Keratinocyte (primary cell): ENCODE data around the gene RBMS3. TPM values are rescaled to one million over a fixed set of nuclear protein-coding genes. Genes with fewer than 3 reads are reported as not detected.

ENCODE experiments used
- DNase-seq: peaks from one replicate; pipeline ENCODE4 v3.0.0-alpha.2; 2011; ENCODE audit warnings: low read depth, missing footprints, low spot score
- FAIRE-seq: peaks from 2 replicates; lab custom pipeline; 2011; peaks lifted over from hg19 to GRCh38; lab: Jason Lieb, UNC
- H2AFZ ChIP-seq: 2 replicates; pipeline ENCODE4 v1.6.0; 2012; ENCODE audit warnings: low read length, control low read depth, inconsistent platforms; ENCODE audit not compliant: control insufficient read depth
- H3K27ac ChIP-seq: 2 replicates; pipeline ENCODE4 v1.5.1; 2011; ENCODE audit warnings: low read length; ENCODE audit not compliant: control insufficient read depth, insufficient read depth
- H3K27me3 ChIP-seq: 3 replicates; pipeline ENCODE4 v1.6.0; 2011; ENCODE audit warnings: low read length; ENCODE audit not compliant: control insufficient read depth, insufficient read depth; ENCODE audit errors: extremely low read depth
- H3K36me3 ChIP-seq, 2 experiments: 2 replicates in 1 of 2; 3 replicates in 1 of 2; pipeline ENCODE4 v1.5.1; 2011; ENCODE audit warnings: low read length in 2 of 2, mild to moderate bottlenecking in 1 of 2; ENCODE audit not compliant: control insufficient read depth in 2 of 2, insufficient read depth in 2 of 2; ENCODE audit errors: extremely low read depth in 1 of 2
- H3K4me1 ChIP-seq: 3 replicates; pipeline ENCODE4 v1.5.1; 2011; ENCODE audit warnings: low read length; ENCODE audit not compliant: control insufficient read depth, insufficient read depth; ENCODE audit errors: extremely low read depth
- H3K4me2 ChIP-seq: 3 replicates; pipeline ENCODE4 v1.6.0; 2011; ENCODE audit warnings: low read depth, low read length; ENCODE audit not compliant: control insufficient read depth, insufficient read depth; ENCODE audit errors: extremely low read depth
- H3K4me3 ChIP-seq, 3 experiments: fragments of 200-600 bp in 1 of 3; sonication (generic) in 1 of 3; 2 replicates in 2 of 3; 3 replicates in 1 of 3; pipeline ENCODE4 v1.5.1; 2011 to 2016; ENCODE audit warnings: low read length in 3 of 3, mild to moderate bottlenecking in 3 of 3, control low read depth in 2 of 3, inconsistent platforms in 1 of 3, low read depth in 1 of 3, mixed read lengths in 1 of 3, mixed run types in 1 of 3, moderate library complexity in 1 of 3; ENCODE audit not compliant: control insufficient read depth in 2 of 3, insufficient read depth in 2 of 3; ENCODE audit errors: extremely low read depth in 1 of 3
- H3K79me2 ChIP-seq: 2 replicates; pipeline ENCODE4 v1.6.0; 2012; ENCODE audit warnings: low read length; ENCODE audit not compliant: control insufficient read depth, insufficient read depth
- H3K9ac ChIP-seq: 3 replicates; pipeline ENCODE4 v1.6.0; 2011; ENCODE audit warnings: low read length; ENCODE audit not compliant: control insufficient read depth, insufficient read depth; ENCODE audit errors: extremely low read depth
- H3K9me1 ChIP-seq: 3 replicates; pipeline ENCODE4 v1.6.0; 2011; ENCODE audit warnings: low read length; ENCODE audit not compliant: control insufficient read depth, insufficient read depth; ENCODE audit errors: extremely low read depth
- H3K9me3 ChIP-seq: 2 replicates; pipeline ENCODE4 v1.5.1; 2012; ENCODE audit warnings: low read depth, low read length; ENCODE audit not compliant: control insufficient read depth
- H4K20me1 ChIP-seq: 3 replicates; pipeline ENCODE4 v1.6.0; 2011; ENCODE audit warnings: low read length; ENCODE audit not compliant: control insufficient read depth, insufficient read depth; ENCODE audit errors: extremely low read depth
- CTCF ChIP-seq, 3 experiments: IDR thresholded peaks in 1 of 3; conservative IDR thresholded peaks in 1 of 3; optimal IDR thresholded peaks in 1 of 3; 2 replicates in 2 of 3; 3 replicates in 1 of 3; pipeline versions ENCODE3 to v1.5.1; 2011; ENCODE audit warnings: low read length in 3 of 3, mild to moderate bottlenecking in 3 of 3, moderate library complexity in 2 of 3, control low read depth in 1 of 3, inconsistent platforms in 1 of 3; ENCODE audit not compliant: insufficient read depth in 2 of 3; ENCODE audit errors: extremely low read depth in 1 of 3
- EZH2 ChIP-seq: IDR thresholded peaks from one replicate; pipeline ENCODE4 v1.6.1; 2012; ENCODE audit warnings: inconsistent platforms, mild to moderate bottlenecking, low read length, moderate library complexity
- dilution Hi-C: fragments of 300-500 bp; cut with MboI; formaldehyde crosslinking; loops from one replicate; pipeline ENCODE4 v1.7.0; 2020; ENCODE audit warnings: low sequenced_read_pairs; ENCODE audit not compliant: extremely low pct_ligation_motif_present
- polyA plus RNA-seq, 5 experiments: library from polyadenylated mRNA; depleted of rRNA in 3 of 5; stranded (reverse) in 3 of 5; stranded (forward) in 1 of 5; unstranded in 1 of 5; fragments of >200 nt; gene quantifications; 1 replicate in 1 of 5; 2 replicates in 3 of 5; 3 replicates in 1 of 5; pipeline versions ENCODE4 v1.2.1 to v1.2.3, GENCODE V29; 2011 to 2012; ENCODE audit warnings: missing spikeins in 2 of 5, low read depth in 1 of 5, low replicate concordance in 1 of 5

Gene RBMS3
- polyA plus RNA-seq, 1 donor (not counting 4 experiments of a cell fraction or from before 2014, with no cell fraction given), result 2.3 TPM

DNA sequence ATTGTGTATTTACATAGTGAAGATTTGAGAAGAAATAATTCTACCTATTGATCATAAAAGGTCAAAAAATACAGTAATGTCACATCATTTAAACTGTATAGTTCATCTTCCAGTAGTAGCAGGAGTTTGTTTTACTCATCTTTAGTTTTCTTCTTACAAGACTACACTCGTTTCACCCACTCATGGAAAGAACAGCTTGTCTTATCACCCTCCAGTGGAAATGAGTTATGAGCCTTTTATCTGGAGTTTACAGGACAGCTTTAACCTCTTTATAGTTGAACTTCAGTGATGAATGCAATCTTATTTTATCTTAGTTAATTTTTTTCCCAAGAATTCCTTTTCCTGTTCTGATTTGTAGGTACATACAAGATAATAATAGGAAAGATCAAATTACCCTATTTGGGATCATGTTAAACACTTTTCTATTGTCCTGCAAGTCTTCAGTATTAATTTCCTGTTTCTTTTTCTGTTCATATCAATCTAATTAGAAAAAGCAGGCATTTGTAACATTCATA, 36.8 kb downstream of the RBMS3 start:
- TF ChIP-seq EZH2 (no peak), CTCF (optimal IDR thresholded peaks at IDR 0.05 in 1 of 3, IDR thresholded peaks at IDR 0.05 in 1 of 3, conservative IDR thresholded peaks at IDR 0.05 in 1 of 3; ENCODE audit: extremely low read depth in 1 of 3, insufficient read depth in 2 of 3, low read length in 3 of 3) (no peak)
- H3K9ac ChIP-seq, result no peak overlapping the region
- H3K27me3 ChIP-seq, result no peaks in the 10 kb centered on the region
- dilution Hi-C loops, result no loop called here
- no peaks in the 10 kb centered on the region for H3K9me1 ChIP-seq
- H3K4me1 ChIP-seq, result no peaks in the 10 kb centered on the region
- H3K79me2 ChIP-seq, result no peaks in the 10 kb centered on the region
- no peak overlapping the region for H3K27ac ChIP-seq
- no peak for DNase-seq
- H4K20me1 ChIP-seq, result no peaks in the 10 kb centered on the region
- H3K4me2 ChIP-seq, result no peak overlapping the region
- no peak for FAIRE-seq
- no peaks in the 10 kb centered on the region for H3K9me3 ChIP-seq
- no peaks in the 10 kb centered on the region for H3K36me3 ChIP-seq
- no peak overlapping the region for H3K4me3 ChIP-seq
- no peak overlapping the region for H2AFZ ChIP-seq

GRCh38 chr3:29318251-29318650, 37.4 kb downstream of the RBMS3 start:
- dilution Hi-C loops, result no loop called here
- no peak for DNase-seq
- Histone ChIP-seq H3K4me3 (no peak overlapping the region), H3K27ac (no peak overlapping the region), H3K36me3 (no peaks in the 10 kb centered on the region), H3K9ac (no peak overlapping the region), H3K4me2 (no peak overlapping the region), H3K9me3 (no peaks in the 10 kb centered on the region), H3K9me1 (no peaks in the 10 kb centered on the region), H4K20me1 (no peaks in the 10 kb centered on the region), H3K4me1 (no peaks in the 10 kb centered on the region), H3K27me3 (no peaks in the 10 kb centered on the region), H2AFZ (no peak overlapping the region), H3K79me2 (no peaks in the 10 kb centered on the region)
- TF ChIP-seq EZH2, result no peak
- TF ChIP-seq CTCF (optimal IDR thresholded peaks at IDR 0.05 in 1 of 3, IDR thresholded peaks at IDR 0.05 in 1 of 3, conservative IDR thresholded peaks at IDR 0.05 in 1 of 3; ENCODE audit: extremely low read depth in 1 of 3, insufficient read depth in 2 of 3, low read length in 3 of 3), result no peak
- peak; percentile 48 for FAIRE-seq
